Choroid plexus epithelial cell (primary cell): ENCODE data around the gene KNSTRN.

Source experiments
- DNase-seq: peaks from one replicate; pipeline ENCODE4 v3.0.0-alpha.2; 2010; ENCODE audit warnings: low read depth
- H3K4me3 ChIP-seq: 2 replicates; pipeline ENCODE4 v1.5.1; 2011; ENCODE audit warnings: low read depth, mild to moderate bottlenecking, control low read depth, low read length, moderate library complexity
- CTCF ChIP-seq: conservative IDR thresholded peaks from 2 replicates; pipeline ENCODE4 v1.5.1; 2011; ENCODE audit warnings: low read depth, mild to moderate bottlenecking, control low read depth, inconsistent platforms, low read length, moderate library complexity

Gene KNSTRN, protein sequence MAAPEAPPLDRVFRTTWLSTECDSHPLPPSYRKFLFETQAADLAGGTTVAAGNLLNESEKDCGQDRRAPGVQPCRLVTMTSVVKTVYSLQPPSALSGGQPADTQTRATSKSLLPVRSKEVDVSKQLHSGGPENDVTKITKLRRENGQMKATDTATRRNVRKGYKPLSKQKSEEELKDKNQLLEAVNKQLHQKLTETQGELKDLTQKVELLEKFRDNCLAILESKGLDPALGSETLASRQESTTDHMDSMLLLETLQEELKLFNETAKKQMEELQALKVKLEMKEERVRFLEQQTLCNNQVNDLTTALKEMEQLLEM

GRCh38 chr15:40382580-40383456, at the start of gene KNSTRN:
Gene KNSTRN, plus strand, starts transcription at chr15:40382721. Its CDS starts 115 bp downstream, at chr15:40382836.
- DNase-seq, result peak; percentile 96
- peak within 1 kb of the TSS; percentile 91 for H3K4me3 ChIP-seq
- no peak for TF ChIP-seq CTCF

DNA sequence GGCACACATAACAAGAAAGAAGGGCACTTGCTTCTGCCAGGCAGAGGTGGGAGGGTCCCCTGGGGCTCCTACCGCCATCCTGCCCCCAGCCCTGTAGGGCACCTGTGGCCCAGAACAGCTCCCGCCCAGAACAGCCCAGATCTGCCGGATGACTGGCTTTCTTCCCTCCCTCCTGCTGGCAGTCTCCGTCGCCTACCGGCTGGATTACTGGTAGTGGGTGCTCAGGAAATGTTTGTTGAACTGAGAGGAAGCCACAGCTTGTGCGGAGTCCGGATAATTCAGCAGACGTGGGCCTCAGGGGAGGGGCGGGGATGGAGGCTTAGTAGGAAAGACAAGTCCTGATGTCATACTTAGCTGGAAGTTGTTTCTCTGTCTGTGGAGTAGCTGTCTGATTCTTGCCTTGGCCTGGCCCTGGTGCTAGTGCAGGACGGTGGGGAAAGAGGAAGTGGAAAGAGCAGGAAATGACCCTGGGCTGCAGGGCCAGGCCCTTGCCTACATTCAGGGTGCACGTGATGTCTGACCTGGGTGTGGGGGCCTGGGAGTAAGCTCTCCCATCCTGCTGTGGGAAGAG, 48.5 kb upstream of the KNSTRN start:
- peak; percentile 9 for TF ChIP-seq CTCF
- DNase-seq, result peak; percentile 90
- no peak overlapping the region for H3K4me3 ChIP-seq

DNA sequence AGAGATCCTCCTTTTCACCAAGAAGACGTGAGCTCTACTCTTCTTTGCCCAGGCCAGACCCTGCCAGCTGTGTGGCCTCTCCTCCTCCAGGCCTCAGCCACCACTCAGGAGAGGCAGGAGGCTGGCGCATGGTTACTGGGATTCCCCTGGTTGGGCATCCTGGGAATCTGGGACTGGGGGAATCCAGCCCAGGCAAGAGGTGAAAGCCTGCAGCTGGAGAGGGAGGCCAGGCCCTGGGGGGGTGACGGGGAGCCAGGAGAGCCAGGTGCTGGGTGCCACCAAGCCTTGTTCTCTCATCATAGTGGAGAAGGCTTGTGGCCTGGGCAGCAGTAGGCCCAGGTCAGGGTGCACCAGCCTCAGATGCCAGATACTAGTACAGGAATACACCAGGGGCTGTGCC, 48.0 kb upstream of the KNSTRN start:
- no peak for DNase-seq
- H3K4me3 ChIP-seq, result no peak overlapping the region

DNA sequence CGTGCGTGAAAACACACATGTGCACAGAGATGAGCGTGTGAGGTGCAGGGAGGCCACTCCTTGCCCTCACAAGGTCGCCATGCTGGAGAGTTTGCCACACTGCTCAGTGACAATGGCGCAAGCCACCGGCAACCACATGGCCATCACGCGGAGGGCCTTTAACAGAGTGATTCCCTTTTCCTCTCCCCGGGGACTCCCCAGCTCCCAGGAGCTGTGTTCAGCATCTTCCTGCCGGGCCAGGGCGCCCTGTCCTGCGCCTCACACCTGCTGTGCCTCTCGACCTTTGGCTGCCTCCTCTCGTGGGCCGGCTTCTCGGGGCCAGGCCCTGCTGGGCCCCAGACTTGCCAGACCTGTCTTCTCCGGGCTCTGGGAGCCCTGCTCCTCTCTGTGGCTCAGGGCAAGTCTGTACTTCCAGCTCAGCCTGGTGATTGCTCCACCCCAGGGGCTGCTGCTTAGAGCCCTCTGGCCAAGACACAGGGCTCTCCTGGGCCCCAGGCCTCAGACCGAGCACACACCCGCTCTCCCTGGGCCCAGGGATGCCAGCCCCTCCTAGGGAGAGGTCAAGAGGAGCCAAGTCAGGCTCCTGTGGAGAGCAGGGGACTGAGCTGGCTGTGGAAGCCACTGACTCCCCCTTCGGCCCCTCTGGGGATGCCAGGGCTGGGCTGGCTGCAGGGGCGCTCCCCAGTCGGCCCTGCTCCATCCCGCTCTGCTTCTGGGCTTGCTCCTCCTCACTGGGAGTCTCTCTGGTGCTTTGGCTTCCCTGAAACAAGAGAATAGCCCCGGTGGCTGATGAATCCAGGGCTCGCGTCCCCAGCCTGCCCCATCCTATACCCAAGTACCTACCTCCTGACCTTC, 47.4 kb upstream of the KNSTRN start:
- DNase-seq, result no peak
- no peak overlapping the region for H3K4me3 ChIP-seq
- no peak for TF ChIP-seq CTCF

More for the DNA sequence above, 48.0 kb upstream of the KNSTRN start:
- no peak for TF ChIP-seq CTCF

- no peak for DNase-seq
- H3K4me3 ChIP-seq, result no peak overlapping the region
- TF ChIP-seq CTCF, result no peak
Measured at GRCh38 chr15:40335938-40336743, 46.4 kb upstream of the KNSTRN start.

- TF ChIP-seq CTCF, result peak; percentile 14
- no peak overlapping the region for H3K4me3 ChIP-seq
- no peak for DNase-seq
Measured at GRCh38 chr15:40336744-40337122, 45.8 kb upstream of the KNSTRN start.
